HG03045 (cell line): Measurements from ENCODE around the gene C20orf144.
"Not testable (repeated sequence)": the region's sequence is repeated elsewhere in the genome, so short reads cannot be mapped to it uniquely, and the experiment has no call there.

Experiments
- ATAC-seq: cut with Tn5 transposase; IDR thresholded peaks from one replicate; pipeline ENCODE4 v1.9.1; 2021; ENCODE audit warnings: mild to moderate bottlenecking, moderate library complexity; ENCODE audit not compliant: unreplicated experiment

Gene C20orf144

DNA sequence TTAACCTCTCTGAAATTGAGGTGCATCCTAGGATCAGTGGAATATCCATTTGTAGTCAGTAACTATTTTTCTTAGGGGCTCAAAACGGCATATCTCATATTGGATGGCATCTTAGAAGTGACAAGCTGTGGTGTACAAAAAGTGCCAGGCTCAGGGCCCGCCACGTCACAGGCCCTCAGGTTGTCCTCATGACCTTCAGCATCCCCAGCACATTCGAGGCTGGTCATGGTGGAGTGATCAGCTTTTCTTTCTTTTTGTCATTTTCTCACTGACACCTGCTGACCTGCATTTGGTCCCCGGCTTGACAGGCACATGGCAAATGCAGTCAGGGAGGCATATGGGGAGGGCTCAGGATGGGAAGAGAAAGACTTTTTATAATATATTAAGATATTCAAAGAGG lies 31.2 kb downstream of the C20orf144 start:
- ATAC-seq: no peak

DNA sequence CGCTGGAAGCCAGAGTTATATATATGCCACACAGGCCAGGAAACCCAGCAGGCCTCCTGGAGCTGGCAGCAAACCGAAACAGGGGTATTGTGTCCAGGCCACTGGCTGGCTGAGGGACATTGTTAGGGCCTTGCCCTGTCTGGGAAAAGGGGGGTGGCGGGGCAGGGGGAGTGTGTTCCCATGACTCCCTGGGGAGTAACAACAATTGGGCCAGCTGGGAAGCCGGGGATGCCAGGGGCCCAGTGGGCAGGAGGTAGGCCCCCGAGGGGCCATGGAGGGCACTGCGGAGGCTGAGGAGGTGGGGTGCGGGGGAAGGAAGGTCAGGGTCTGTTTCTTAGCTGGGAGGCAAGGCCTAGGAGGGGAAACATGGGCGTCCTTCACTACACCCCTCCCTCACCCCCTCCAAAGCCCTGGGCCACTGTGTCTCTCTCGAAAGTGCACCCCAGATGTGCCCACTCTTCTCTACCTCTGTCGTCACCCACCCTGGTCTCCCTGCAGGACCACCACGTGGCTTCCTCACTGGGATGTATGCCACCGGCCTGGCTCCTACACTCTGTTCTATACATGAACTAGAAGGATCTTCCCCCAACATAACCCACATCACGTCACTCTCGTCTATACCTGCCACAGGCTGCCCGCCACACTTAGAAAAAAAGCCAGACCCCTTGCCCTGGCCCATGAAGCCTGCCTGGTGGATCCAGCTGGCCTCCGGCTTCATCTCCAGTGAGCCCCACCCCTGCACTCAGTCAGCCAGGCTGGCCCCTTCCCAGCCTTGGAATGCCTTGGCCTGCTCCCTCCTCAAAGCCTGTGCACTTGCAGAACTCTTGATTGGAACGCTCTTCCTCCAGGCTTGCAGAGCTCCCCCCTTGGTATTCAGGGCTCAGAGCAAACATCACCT lies 31.9 kb downstream of the C20orf144 start:
- no peak for ATAC-seq

DNA sequence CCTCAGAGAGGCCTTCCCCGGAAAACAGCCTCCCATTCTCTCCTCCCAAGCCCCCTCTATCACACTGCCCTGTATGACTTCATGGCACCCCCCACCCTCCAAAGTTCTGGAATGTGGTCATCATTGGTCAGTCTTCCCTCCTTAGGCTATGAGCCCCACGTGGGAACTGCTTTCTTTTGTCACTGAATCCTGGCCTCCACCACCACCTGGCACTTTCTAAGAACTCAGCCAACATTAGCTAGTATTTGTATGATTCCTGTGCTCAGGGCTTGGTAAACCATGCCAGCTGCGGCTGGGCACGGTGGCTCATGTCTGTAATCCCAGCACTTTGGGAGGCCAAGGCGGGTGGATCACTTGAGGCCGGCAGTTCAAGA lies 32.5 kb downstream of the C20orf144 start:
- no peak for ATAC-seq

DNA sequence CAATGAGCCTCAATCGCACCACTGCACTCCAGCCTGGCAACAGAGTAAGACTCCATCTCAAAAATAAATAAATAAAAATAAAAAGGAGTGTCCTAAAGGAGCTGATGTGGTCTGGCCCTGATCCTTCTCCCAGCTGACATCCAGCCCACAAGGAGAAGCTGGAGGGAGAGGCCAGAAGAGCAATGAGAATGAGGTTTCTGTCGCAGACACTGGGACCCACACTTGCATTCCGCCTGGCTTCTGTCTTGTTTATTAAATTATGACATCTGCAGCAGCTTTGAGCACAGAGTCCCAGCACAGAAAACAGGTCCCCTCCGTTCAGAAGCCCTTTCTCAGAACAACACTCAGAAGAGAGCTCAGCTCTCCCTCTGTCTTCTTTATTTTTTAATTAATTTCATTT lies 34.3 kb downstream of the C20orf144 start:
- no peak for ATAC-seq

DNA sequence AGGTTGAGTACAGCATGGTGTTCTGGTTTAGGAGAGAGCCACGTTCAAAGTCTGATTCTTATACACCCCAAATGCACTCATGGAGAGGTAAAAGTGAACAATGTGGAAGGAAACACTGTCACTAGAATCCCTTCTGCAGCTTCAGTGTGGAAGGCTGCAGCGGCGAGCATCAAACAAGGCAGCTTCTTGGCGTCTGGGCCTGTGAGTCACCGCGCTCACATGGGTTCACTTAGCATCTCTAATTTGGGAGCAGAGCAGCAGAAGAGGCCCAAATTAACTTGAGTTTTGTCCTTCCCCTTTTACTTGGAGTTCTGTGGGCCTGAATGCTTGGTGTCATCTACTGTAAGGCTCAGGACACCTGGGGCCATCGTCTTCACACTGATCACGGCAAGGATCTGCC lies 35.0 kb downstream of the C20orf144 start:
- ATAC-seq: no peak

DNA sequence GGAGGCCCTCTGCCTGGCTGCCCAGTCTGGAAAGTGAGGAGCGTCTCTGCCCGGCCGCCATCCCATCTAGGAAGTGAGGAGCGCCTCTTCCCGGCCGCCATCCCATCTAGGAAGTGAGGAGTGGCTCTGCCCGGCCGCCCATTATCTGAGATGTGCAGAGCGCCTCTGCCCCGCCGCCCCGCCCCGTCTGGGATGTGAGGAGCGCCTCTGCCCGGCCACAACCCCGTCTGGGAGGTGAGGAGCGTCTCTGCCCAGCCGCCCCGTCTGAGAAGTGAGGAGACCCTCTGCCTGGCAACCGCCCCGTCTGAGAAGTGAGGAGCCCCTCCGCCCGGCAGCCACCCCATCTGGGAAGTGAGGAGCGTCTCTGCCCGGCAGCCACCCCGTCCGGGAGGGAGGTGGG lies 36.8 kb downstream of the C20orf144 start:
- ATAC-seq: not testable (repeated sequence)

DNA sequence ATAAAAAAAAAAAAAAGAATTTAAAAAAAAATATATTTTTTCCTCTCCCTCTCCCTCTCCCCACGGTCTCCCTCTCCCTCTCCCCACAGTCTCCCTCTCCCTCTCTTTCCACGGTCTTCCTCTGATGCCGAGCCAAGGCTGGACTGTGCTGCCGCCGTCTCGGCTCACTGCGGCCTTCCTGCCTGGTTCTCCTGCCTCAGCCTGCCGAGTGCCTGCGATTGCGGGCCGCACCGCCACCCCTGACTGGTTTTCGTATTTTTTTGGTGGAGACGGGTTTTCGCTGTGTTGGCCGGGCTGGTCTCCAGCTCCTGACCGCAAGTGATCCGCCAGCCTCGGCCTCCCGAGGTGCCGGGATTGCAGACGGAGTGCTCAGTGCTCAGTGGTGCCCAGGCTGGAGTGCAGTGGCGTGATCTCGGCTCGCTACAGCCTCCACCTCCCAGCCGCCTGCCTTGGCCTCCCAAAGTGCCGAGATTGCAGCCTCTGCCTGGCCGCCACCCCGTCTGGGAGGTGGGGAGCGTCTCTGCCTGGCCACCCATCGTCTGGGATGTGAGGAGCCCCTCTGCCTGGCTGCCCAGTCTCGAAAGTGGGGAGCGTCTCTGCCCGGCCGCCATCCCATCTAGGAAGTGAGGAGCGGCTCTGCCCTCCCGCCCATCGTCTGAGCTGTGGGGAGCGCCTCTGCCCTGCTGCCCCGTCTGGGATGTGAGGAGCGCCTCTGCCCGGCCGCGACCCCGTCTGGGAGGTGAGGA lies 38.7 kb downstream of the C20orf144 start:
- ATAC-seq: not testable (repeated sequence)

DNA sequence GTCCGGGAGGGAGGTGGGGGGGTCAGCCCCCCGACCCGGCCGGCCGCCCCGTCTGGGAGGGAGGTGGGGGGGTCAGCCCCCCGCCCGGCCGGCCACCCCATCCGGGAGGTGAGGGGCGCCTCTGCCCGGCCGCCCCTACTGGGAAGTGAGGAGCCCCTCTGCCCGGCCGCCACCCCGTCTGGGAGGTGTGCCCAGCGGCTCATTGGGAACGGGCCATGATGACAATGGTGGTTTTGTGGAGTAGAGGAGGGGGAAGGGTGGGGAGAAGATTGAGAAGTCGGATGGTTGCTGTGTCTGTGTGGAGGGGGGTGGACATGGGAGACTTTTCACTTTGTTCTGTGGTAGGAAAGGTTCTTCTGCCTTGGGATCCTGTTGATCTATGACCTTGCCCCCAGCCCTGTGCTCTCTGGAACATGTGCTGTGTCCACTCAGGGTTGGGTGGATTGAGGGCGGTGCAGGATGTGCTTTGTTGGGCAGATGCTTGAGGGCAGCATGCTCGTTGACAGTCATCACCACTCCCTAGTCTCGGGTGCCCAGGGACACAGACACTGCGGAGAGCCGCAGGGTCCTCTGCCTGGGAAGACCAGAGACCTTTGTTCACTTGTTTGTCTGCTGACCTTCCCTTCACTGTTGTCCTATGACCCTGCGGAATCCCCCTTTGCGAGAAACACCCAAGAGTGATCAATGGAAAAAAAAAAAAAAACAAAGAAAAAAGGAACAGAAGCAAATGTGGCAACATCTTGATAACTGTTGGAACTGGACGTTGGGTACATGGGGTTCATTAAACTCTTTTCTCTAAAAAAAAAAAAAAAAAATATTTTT lies 39.7 kb downstream of the C20orf144 start:
- ATAC-seq: no peak

DNA sequence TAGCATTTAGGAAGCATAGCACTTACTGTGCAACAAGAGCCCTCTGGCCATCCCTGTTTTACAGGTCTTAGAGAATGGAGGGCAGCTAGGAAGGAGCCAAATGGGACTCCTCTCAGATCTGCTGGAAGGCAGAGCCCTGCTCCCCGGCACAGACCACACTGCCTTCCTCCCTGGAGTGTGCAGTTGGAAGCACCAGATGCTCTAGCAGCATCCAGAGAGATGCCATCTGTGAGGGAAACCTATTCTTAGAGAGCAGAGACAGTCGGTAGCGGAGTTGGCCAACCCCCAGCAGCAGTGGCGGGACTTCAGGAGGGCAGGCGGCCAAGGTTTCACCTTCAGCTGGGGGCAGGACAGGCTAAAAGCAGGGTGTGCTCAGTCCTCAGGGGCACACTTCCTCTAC lies 40.7 kb downstream of the C20orf144 start:
- no peak for ATAC-seq

DNA sequence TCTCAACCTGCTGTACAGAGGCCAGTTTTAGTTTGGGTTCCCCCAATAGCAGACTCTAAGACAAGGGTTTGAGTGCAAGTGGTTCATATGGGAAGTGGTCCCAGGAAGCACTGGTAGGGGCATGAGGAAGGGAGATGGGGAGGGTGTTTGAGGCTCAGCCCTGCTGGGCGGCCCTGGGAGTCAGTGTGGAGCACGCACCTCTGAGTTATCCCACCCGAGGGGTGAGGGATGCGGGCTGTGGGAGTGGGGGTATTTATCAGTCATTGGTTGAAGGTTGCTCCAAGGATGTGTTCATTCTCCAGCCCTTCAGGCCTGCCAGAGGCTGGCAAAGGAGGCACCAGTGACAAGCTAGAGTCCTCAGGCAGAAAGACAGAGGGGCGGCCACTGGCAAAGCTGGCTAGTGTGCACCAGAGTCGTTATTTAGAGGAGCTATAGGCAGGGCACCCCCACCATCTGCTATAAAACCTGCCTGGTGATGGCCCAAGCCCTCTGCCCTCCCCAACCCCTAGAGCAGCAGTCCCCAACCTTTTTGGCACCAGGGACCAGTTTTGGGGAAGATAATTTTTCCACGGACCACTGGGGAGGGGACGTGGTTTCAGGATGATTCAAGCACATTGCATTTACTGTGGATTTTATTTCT lies 41.5 kb downstream of the C20orf144 start:
- no peak for ATAC-seq

DNA sequence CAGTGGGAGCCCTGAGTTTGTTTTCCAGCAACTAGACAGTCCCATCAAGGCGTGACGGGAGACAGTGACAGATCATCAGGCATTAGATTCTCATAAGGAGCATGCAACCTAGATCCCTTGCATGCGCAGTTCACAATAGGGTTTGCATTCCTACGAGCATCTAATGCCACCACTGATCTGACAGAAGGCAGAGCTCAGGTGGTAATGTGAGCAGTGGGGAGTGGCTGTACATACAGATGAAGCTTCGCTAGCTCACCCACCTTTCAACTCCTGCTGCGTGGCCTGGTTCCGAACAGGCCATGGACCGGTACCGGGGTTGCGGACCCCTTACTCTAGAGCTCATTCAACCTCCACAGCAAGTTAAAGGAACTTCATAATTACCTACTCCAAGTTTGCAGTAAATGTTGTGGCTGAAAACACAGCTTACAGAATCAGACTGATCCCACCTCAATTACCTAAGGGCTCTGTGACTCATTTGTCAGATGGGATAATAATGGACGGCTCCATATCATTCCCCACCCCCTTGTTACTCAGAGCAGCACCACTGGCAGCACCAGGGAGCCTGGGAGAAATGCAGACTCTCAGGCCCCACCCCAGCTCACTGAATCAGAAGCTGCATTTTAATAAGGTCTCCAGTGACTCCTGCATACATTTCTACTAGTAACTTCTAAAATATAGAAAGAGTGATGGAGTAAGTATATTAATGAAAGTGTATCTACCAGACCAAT lies 42.2 kb downstream of the C20orf144 start:
- no peak for ATAC-seq

DNA sequence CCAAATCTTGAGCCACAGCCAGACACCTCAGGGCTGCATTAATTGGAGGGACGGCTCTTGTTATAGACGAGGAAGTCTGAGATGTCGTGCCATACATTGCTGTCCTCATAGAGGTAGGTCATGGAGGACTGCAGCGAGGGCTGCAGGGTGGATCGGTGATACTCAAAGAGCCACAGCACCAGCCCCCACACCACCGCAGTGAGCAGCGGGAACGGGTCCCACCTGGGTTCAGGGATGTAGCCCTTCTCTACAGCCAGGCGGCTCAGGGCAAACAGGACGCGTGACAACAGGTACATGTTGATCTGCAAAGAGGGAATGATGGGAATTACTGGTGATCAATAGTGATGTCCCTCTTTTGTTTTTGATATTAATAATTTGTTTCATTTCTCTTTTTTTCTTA lies 45.5 kb downstream of the C20orf144 start:
- no peak for ATAC-seq

DNA sequence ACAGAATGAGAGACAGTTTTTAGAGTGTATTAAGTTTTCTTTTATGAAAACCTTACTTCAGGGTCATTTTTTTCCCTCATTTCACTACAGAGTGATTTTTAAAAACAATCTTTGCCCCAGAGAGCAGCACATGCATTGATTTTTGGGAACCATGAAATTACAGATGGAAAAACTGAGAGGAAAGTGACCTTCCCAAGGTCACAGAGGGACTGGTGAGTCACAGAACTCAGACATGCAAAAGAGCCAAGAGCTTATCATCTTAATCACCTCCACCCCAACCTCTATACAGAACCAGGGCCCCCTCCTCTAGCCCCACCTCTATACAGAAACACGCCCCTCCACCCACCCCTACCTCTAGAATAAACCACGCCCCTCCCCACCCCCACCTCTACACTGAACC lies 47.3 kb downstream of the C20orf144 start:
- ATAC-seq: no peak

DNA sequence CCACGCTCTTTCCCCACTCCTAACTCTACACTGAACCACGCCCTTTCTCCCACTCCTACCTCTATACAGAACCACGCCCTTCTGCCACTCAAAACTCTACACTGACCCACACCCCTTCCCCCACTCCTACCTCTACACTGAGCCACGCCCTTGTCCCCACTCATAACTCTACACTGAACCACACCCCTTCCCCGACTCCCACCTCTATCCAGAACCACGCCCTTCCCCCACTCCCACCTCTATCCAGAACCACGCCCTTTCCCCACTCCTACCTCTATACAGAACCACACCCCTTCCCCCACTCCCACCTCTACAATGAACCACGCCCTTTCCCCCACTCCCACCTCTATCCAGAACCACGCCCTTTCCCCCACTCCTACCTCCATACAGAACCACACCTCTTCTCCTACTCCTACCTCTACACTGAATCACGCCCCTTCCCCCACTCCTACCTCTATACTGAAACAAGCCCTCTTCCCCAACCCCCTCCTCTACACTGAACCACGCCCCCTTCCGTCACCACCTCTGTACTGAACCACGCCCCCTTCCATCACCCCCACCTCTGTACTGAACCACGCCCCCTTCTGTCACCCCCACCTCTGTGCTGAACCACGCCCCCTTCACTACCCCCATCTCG lies 47.9 kb downstream of the C20orf144 start:
- no peak for ATAC-seq

DNA sequence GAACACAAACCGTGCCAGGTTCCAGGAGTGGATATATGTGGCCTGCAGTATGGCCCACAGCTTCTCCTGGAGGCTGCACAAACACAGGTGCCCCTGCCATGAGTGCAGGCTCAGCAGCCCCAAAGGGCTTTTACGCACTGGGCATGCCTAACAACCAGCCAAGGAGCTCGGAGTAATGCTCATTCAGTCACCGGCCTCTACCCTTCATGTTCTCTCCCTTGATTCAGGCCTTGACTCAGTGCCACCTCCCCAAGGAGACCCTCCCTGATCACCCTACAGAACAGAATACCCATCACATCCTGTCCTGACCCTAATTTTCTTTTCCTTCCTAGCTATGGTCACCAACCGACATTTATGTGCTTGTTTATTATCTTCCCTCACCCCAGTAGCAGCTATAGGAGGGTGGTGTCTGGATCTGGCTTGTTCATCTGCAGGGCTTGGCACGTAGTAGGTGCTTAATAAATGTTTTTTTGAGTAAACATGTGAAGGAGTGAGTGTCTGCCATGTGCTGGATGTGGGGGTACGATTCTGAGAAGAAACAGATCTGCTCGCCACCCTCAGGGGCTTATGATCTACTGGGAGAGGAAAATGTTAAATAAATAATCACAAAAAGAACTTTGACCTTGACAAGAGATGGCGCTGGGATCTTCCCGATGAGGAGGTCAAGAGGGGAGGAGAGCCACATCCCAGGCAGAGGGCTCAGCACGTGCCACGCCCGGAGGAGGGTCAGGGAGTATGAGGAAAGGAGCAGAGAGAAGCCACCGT lies 48.7 kb downstream of the C20orf144 start:
- no peak for ATAC-seq

DNA sequence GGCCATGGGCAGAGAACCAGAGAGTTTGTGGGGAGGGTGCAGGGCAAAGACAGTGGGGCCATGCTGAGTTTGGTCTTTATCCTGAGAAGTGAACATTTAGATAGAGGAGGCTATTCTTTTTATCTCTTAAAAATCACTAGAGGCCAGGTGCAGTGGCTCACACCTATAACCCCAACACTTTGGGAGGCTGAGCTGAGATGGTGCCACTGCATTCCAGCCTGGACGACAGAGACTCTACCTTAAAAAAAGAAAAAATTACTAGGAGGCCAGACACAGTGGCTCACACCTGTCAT lies 49.3 kb downstream of the C20orf144 start:
- no peak for ATAC-seq
